GM18499 (cell line): Measurements from ENCODE around the gene FCHSD1.

ENCODE experiments used
- ATAC-seq: cut with Tn5 transposase; IDR thresholded peaks from one replicate; pipeline ENCODE4 v1.9.1; 2021; ENCODE audit warnings: moderate number of reproducible peaks; ENCODE audit not compliant: insufficient read depth, unreplicated experiment

The FCHSD1 gene

DNA sequence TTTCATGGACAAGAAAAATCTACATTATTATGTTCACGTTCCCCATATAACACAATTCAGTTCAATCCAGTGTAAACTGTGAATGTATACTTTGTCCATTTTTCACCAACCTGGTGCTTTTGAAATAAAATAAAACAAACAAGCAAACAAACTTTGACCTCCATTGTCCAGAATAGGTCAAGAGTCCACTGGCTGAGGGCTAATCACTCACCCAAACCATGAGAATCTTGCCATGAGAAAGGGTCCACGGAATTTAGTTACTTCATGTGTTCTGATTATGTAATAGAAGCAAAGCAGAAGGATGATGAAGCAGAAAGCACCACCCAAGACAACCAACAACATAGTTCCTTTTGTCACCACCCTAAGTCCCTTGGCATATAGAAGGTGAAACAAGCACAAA, 61.1 kb downstream of the FCHSD1 start:
- no peak for ATAC-seq
